Osteocyte (in vitro differentiated cells): Measurements from ENCODE around the gene FLII. TPM values are rescaled to one million over a fixed set of nuclear protein-coding genes. Genes with fewer than 3 reads are reported as not detected.

Experiments
- DNase-seq: peaks from one replicate; pipeline ENCODE4 v3.0.0; 2021; ENCODE audit warnings: mixed read lengths; ENCODE audit not compliant: unreplicated experiment; ENCODE audit errors: extremely low spot score
- H3K27ac Mint-ChIP-seq: one replicate; pipeline ENCODE4 v1.8.0; 2021; ENCODE audit warnings: mild to moderate bottlenecking, mixed read lengths; ENCODE audit not compliant: unreplicated experiment
- H3K27me3 Mint-ChIP-seq: one replicate; pipeline ENCODE4 v1.8.0; 2021; ENCODE audit warnings: mixed read lengths; ENCODE audit not compliant: unreplicated experiment
- H3K36me3 Mint-ChIP-seq: one replicate; pipeline ENCODE4 v1.8.0; 2021; ENCODE audit warnings: mixed read lengths; ENCODE audit not compliant: unreplicated experiment
- H3K4me1 Mint-ChIP-seq: one replicate; pipeline ENCODE4 v1.8.0; 2021; ENCODE audit warnings: mixed read lengths; ENCODE audit not compliant: unreplicated experiment
- H3K4me3 Mint-ChIP-seq: one replicate; pipeline ENCODE4 v1.8.0; 2021; ENCODE audit warnings: mild to moderate bottlenecking, moderate library complexity, mixed read lengths; ENCODE audit not compliant: unreplicated experiment
- H3K9me3 Mint-ChIP-seq: one replicate; pipeline ENCODE4 v1.8.0; 2021; ENCODE audit warnings: mixed read lengths; ENCODE audit not compliant: unreplicated experiment
- CTCF ChIP-seq: fragments of 200-600 bp; sonication (generic); IDR thresholded peaks from 2 replicates; pipeline ENCODE4 v1.5.0; 2021; ENCODE audit warnings: antibody characterized with exemption, mild to moderate bottlenecking, moderate library complexity
- total RNA-seq: library from RNA; stranded (reverse); gene quantifications from 2 replicates; pipeline ENCODE4 v1.2.1, GENCODE V29; 2021

Gene FLII
- total RNA-seq, 1 donor from 2014 or later: 214 TPM

- no peaks in the 10 kb centered on the region for H3K9me3 Mint-ChIP-seq
- no peaks in the 10 kb centered on the region for H3K4me1 Mint-ChIP-seq
- H3K36me3 Mint-ChIP-seq: peaks cover 19% of the 10 kb centered on the region
- H3K27ac Mint-ChIP-seq: no peak overlapping the region
- DNase-seq: no peak
- H3K27me3 Mint-ChIP-seq: no peaks in the 10 kb centered on the region
- H3K4me3 Mint-ChIP-seq: no peak overlapping the region
- no peak for TF ChIP-seq CTCF
These were observed 57.4 kb downstream of the FLII start for GRCh38 chr17:18201108-18201507.

GRCh38 chr17:18198530-18198929, 60.0 kb downstream of the FLII start:
- Mint-ChIP-seq H3K27ac (no peak overlapping the region), H3K9me3 (no peaks in the 10 kb centered on the region), H3K36me3 (peaks cover 35% of the 10 kb centered on the region), H3K4me3 (no peak overlapping the region), H3K4me1 (peaks cover 3% of the 10 kb centered on the region), H3K27me3 (no peaks in the 10 kb centered on the region)
- no peak for DNase-seq
- TF ChIP-seq CTCF: no peak

- H3K4me1 Mint-ChIP-seq: peaks cover 4% of the 10 kb centered on the region
- H3K27me3 Mint-ChIP-seq: no peaks in the 10 kb centered on the region
- no peak overlapping the region for H3K4me3 Mint-ChIP-seq
- peaks cover 35% of the 10 kb centered on the region for H3K36me3 Mint-ChIP-seq
- DNase-seq: no peak
- H3K9me3 Mint-ChIP-seq: no peaks in the 10 kb centered on the region
- H3K27ac Mint-ChIP-seq: no peak overlapping the region
- no peak for TF ChIP-seq CTCF
These were observed 60.9 kb downstream of the FLII start for GRCh38 chr17:18197535-18198194.

- Mint-ChIP-seq H3K27ac (no peak overlapping the region), H3K9me3 (no peaks in the 10 kb centered on the region), H3K4me3 (no peak overlapping the region), H3K36me3 (peaks cover 32% of the 10 kb centered on the region), H3K4me1 (peaks cover 24% of the 10 kb centered on the region), H3K27me3 (no peaks in the 10 kb centered on the region)
- TF ChIP-seq CTCF: no peak
- no peak for DNase-seq
These were observed 63.3 kb downstream of the FLII start for GRCh38 chr17:18195246-18195645.

Other genes starting within 250 kb of the FLII start
- 21.8 and 26.6 TPM in 2 replicates for gene ATPAF2, start 219.6 kb downstream of the FLII start, total RNA-seq
- gene GID4, start 219.3 kb downstream of the FLII start, total RNA-seq: 9.2 and 12.9 TPM in 2 replicates
- 40.8 and 41.2 TPM in 2 replicates for gene DRG2, start 170.8 kb downstream of the FLII start, total RNA-seq
- 0.21 and 0.37 TPM in 2 replicates for gene MYO15A, start 150.0 kb downstream of the FLII start, total RNA-seq
- 89.4 and 95.9 TPM in 2 replicates for gene ALKBH5, start 74.9 kb downstream of the FLII start, total RNA-seq
- 43.7 and 45.0 TPM in 2 replicates for gene LLGL1, start 33.1 kb downstream of the FLII start, total RNA-seq
- gene MIEF2, start 1.9 kb upstream of the FLII start, total RNA-seq: 10.8 and 15.3 TPM in 2 replicates
- gene TOP3A, start 56.3 kb upstream of the FLII start, total RNA-seq: 41.5 and 44.8 TPM in 2 replicates
- 19.8 and 21.2 TPM in 2 replicates for gene SMCR8, start 56.6 kb upstream of the FLII start, total RNA-seq
- gene SHMT1, start 104.8 kb upstream of the FLII start, total RNA-seq: 5.4 and 5.8 TPM in 2 replicates
- gene EVPLL, start 119.0 kb upstream of the FLII start, total RNA-seq: not detected in 2 replicates
- gene LGALS9C, start 218.1 kb upstream of the FLII start, total RNA-seq: not detected in 2 replicates